ENCODE results near the gene ATP6V0B. TPM values are rescaled to one million over a fixed set of nuclear protein-coding genes. Genes with fewer than 3 reads are reported as not detected.

Gene ATP6V0B
- total RNA-seq, 1 experiment from 2014 or later = 144 TPM

GRCh38 chr1:43993206-43993914 lies 18.6 kb downstream of the ATP6V0B start:
- in situ Hi-C loops (cut with HindIII; ENCODE audit: low pct_unique_long_range_greater_than_20kb, low sequenced_read_pairs) = no loop called here
- no peak for DNase-seq (ENCODE audit: low read depth)

DNA sequence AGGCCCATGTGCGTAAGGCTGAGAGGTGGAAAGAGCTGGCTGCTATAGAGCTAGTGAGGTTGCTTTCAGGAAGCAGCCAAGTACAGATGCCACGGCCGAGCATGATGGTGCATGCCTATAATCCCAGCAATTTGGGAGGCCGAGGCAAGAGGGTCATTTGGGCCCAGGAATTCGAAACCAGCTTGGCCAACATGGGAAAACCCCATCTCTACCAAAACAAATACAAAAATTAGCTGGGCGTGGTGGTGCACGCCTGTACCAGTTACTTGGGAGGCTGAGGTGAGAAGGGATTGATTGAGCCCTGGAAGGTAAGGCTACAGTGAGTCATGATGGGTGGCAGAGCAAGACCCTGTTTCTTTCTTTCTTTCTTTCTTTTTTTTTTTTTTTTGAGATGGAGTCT lies 19.3 kb downstream of the ATP6V0B start:
- no peak for DNase-seq (ENCODE audit: low read depth)
- in situ Hi-C loops (cut with HindIII; ENCODE audit: low pct_unique_long_range_greater_than_20kb, low sequenced_read_pairs) = no loop called here

GRCh38 chr1:43994794-43995790 lies 20.3 kb downstream of the ATP6V0B start:
- no peak for DNase-seq (ENCODE audit: low read depth)
- in situ Hi-C loops (cut with HindIII; ENCODE audit: low pct_unique_long_range_greater_than_20kb, low sequenced_read_pairs) = no loop called here

GRCh38 chr1:43995984-43996732 lies 21.4 kb downstream of the ATP6V0B start:
- DNase-seq (ENCODE audit: low read depth) = no peak
- in situ Hi-C loops (cut with HindIII; ENCODE audit: low pct_unique_long_range_greater_than_20kb, low sequenced_read_pairs) = no loop called here

- DNase-seq (ENCODE audit: low read depth) = no peak
- in situ Hi-C loops (cut with HindIII; ENCODE audit: low pct_unique_long_range_greater_than_20kb, low sequenced_read_pairs) = no loop called here
Measured at GRCh38 chr1:43996733-43997115, 22.0 kb downstream of the ATP6V0B start.

DNA sequence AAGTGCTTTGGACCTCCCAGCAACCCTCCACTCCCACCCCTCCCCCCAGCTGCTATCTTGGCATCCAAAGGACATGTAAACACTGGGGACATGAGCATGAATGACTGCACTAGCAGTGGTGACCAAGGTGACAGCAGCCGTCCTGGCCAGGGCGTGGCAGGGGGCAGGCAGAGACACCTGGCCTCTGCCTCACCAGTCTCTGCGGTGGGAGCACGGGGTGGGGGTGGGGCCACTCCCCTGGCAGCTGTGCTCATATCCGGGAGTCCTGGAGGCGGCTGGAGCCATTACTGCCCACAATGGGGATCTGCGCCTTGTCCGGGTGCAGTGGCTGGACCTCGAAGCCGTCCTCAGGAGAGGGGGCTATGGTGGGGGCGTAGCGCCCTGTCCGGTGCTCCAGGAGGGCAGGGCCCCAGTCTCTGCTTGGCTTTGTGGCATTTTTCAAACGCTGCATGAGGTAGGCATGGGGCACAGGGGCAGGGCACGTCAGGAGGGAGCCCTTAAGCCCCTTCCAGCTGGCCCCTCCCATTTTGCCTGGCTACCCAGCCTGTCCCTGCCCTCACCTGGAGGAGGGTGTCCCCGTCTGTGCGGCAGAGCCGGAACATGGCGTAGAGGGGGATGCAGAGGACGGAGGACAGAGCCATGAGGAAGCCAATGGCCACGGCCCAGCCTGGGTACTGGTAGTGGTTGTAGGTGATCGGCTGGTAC lies 22.7 kb downstream of the ATP6V0B start:
- DNase-seq (ENCODE audit: low read depth) = no peak
- in situ Hi-C loops (cut with HindIII; ENCODE audit: low pct_unique_long_range_greater_than_20kb, low sequenced_read_pairs) = no loop called here

DNA sequence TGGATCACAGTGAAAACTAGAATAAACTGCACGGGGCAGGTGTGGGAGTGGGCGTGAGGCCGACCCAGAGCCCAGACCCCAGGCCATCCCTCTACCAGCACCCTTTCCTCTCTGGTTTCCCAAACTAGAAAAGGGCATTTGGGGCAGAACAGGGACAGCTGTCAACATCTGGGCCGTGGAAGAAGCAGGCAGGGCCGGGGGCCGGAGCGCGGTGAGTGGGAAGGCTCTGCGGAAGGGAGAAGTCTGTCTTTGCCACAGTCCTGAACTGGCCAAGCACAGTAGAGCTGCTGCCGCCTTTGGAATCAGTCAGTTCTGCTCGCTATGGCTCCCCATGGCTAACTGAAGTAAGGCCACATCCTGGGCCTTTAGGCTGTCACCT lies 23.2 kb downstream of the ATP6V0B start:
- in situ Hi-C loops (cut with HindIII; ENCODE audit: low pct_unique_long_range_greater_than_20kb, low sequenced_read_pairs) = no loop called here

DNA sequence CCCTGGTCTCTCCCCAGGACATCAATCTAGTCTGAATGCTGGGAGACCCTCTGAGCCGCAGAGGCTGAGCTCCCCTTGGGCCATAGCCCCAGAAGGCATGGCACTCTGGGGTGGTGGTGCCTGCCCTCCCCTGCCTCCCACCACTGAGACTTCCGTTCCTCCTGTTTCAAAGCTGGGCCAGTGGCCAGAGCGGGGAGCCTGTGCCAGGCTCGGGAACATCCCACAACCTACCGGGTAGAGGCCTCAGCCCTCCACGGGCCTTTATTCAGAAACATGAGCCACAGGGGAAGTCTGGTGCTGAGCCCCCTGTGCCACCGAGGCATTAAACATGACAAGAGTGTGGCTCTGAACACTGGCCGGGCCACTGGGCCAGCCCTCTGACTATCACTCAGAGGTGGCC lies 24.7 kb downstream of the ATP6V0B start:
- in situ Hi-C loops (cut with HindIII; ENCODE audit: low pct_unique_long_range_greater_than_20kb, low sequenced_read_pairs) = no loop called here
- no peak for DNase-seq (ENCODE audit: low read depth)

More for the DNA sequence above, 23.2 kb downstream of the ATP6V0B start:
- no peak for DNase-seq (ENCODE audit: low read depth)

- DNase-seq (ENCODE audit: low read depth) = no peak
- in situ Hi-C loops (cut with HindIII; ENCODE audit: low pct_unique_long_range_greater_than_20kb, low sequenced_read_pairs) = no loop called here
Measured at GRCh38 chr1:44000122-44000665, 25.4 kb downstream of the ATP6V0B start.

GRCh38 chr1:44002165-44002564 lies 27.4 kb downstream of the ATP6V0B start:
- no peak for DNase-seq (ENCODE audit: low read depth)
- in situ Hi-C loops (cut with HindIII; ENCODE audit: low pct_unique_long_range_greater_than_20kb, low sequenced_read_pairs) = no loop called here

- in situ Hi-C loops (cut with HindIII; ENCODE audit: low pct_unique_long_range_greater_than_20kb, low sequenced_read_pairs) = no loop called here
- no peak for DNase-seq (ENCODE audit: low read depth)
Measured at GRCh38 chr1:44002606-44003157, 27.9 kb downstream of the ATP6V0B start.

DNA sequence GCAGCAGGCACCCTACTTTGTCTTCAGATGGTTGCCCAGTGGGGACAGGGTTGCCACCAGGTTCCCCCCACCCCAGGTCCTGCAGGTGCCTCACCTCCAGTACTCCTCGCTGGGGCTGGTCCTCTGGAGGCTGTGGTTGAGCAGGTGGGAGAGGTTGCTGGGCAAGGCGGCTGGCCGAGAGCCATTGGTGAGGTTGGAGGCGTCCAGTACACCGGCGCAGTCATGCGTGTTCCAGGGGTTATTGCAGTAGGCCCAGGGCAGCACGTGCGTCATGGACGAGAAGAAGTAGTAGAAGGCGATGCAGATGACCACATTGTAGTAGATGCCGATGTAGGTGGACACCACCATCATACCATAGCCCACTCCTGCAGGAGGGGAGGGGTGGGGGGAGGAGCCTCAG lies 33.5 kb downstream of the ATP6V0B start:
- in situ Hi-C loops (cut with HindIII; ENCODE audit: low pct_unique_long_range_greater_than_20kb, low sequenced_read_pairs) = no loop called here
- no peak for DNase-seq (ENCODE audit: low read depth)

- no peak for DNase-seq (ENCODE audit: low read depth)
- in situ Hi-C loops (cut with HindIII; ENCODE audit: low pct_unique_long_range_greater_than_20kb, low sequenced_read_pairs) = no loop called here
Measured at GRCh38 chr1:44010935-44011471, 36.2 kb downstream of the ATP6V0B start.

GRCh38 chr1:44012404-44012803 lies 37.6 kb downstream of the ATP6V0B start:
- in situ Hi-C loops (cut with HindIII; ENCODE audit: low pct_unique_long_range_greater_than_20kb, low sequenced_read_pairs) = no loop called here
- DNase-seq (ENCODE audit: low read depth) = no peak

- in situ Hi-C loops (cut with HindIII; ENCODE audit: low pct_unique_long_range_greater_than_20kb, low sequenced_read_pairs) = no loop called here
- DNase-seq (ENCODE audit: low read depth) = no peak
Measured at GRCh38 chr1:44012941-44013609, 38.3 kb downstream of the ATP6V0B start.

- DNase-seq (ENCODE audit: low read depth) = no peak
- in situ Hi-C loops (cut with HindIII; ENCODE audit: low pct_unique_long_range_greater_than_20kb, low sequenced_read_pairs) = no loop called here
Measured at GRCh38 chr1:44013949-44014348, 39.2 kb downstream of the ATP6V0B start.
